Naive thymus-derived CD4-positive, alpha-beta T cell (primary cell): ENCODE results near the gene CCT5. TPM values are rescaled to one million over a fixed set of nuclear protein-coding genes. Genes with fewer than 3 reads are reported as not detected.
A peak's percentile ranks its signal among the peaks of the same experiment; 100 is the strongest.

Experiments
- ATAC-seq: fragments of 150-1000 bp; cut with Tn5 transposase; 2 replicates; pipeline ENCODE4 v1.10.0; 2021; ENCODE audit warnings: mild to moderate bottlenecking, moderate library complexity
- CTCF ChIA-PET: fragments of 350-600 bp; sonication (Branson Sonifier 250); formaldehyde crosslinking; loops from one replicate; lab custom pipeline; 2021; ENCODE audit warnings: antibody characterized with exemption; lab: Charles Lee
- POLR2A ChIA-PET: fragments of 350-600 bp; sonication (Branson Sonifier 250); formaldehyde crosslinking; loops from one replicate; lab custom pipeline; 2021; ENCODE audit warnings: antibody characterized with exemption, inconsistent platforms; lab: Charles Lee
- DNase-seq, 9 donors: peaks; one replicate each; pipeline versions ENCODE4 v3.0.0 to v3.0.0-alpha.2; 2020 to 2022; ENCODE audit warnings: mixed read lengths in 1 of 9
- H3K27ac ChIP-seq: one replicate; pipeline ENCODE4 v1.7.0; 2013; ENCODE audit warnings: mild to moderate bottlenecking, low read depth, low read length, moderate library complexity
- H3K27me3 ChIP-seq, 2 donors: one replicate each; pipeline ENCODE4 v1.7.0; 2013; ENCODE audit warnings: low read length in 2 of 2, mild to moderate bottlenecking in 2 of 2, moderate library complexity in 2 of 2; ENCODE audit not compliant: control insufficient read depth in 2 of 2, insufficient read depth in 2 of 2
- H3K36me3 ChIP-seq, 3 experiments: 1 replicate in 2 of 3; 2 replicates in 1 of 3; pipeline ENCODE4 v1.7.0; 2013; ENCODE audit warnings: low read length in 3 of 3, mild to moderate bottlenecking in 3 of 3, moderate library complexity in 1 of 3; ENCODE audit not compliant: insufficient read depth in 3 of 3, control insufficient read depth in 2 of 3
- H3K4me1 ChIP-seq, 2 donors: one replicate each; pipeline ENCODE4 v1.7.0; 2013; ENCODE audit warnings: low read length in 2 of 2, mild to moderate bottlenecking in 2 of 2, moderate library complexity in 1 of 2; ENCODE audit not compliant: control insufficient read depth in 2 of 2, insufficient read depth in 2 of 2
- H3K4me3 ChIP-seq: 2 replicates; pipeline ENCODE4 v1.7.0; 2013; ENCODE audit warnings: mild to moderate bottlenecking, low read length
- H3K9me3 ChIP-seq, 3 experiments: 1 replicate in 2 of 3; 2 replicates in 1 of 3; pipeline ENCODE4 v1.7.0; 2013; ENCODE audit warnings: low read length in 3 of 3; ENCODE audit not compliant: control insufficient read depth in 2 of 3
- H3K27ac Mint-ChIP-seq, 9 donors: one replicate each; pipeline ENCODE4 v1.8.0; 2020 to 2022; ENCODE audit warnings: mixed read lengths in 9 of 9, mild to moderate bottlenecking in 8 of 9, moderate library complexity in 5 of 9, inconsistent platforms in 2 of 9
- H3K27me3 Mint-ChIP-seq, 5 donors: one replicate each; pipeline ENCODE4 v1.8.0; 2021 to 2022; ENCODE audit warnings: mixed read lengths in 5 of 5, mild to moderate bottlenecking in 1 of 5
- H3K36me3 Mint-ChIP-seq, 5 donors: one replicate each; pipeline ENCODE4 v1.8.0; 2020 to 2022; ENCODE audit warnings: mixed read lengths in 5 of 5, mild to moderate bottlenecking in 3 of 5, inconsistent platforms in 1 of 5
- H3K4me1 Mint-ChIP-seq, 7 donors: one replicate each; pipeline ENCODE4 v1.8.0; 2020 to 2022; ENCODE audit warnings: mixed read lengths in 7 of 7, mild to moderate bottlenecking in 3 of 7, inconsistent platforms in 1 of 7
- H3K4me3 Mint-ChIP-seq, 10 donors: one replicate each; pipeline ENCODE4 v1.8.0; 2020 to 2022; ENCODE audit warnings: mild to moderate bottlenecking in 10 of 10, mixed read lengths in 10 of 10, moderate library complexity in 6 of 10, inconsistent platforms in 2 of 10
- H3K9me3 Mint-ChIP-seq, 11 donors: one replicate each; pipeline ENCODE4 v1.8.0; 2020 to 2022; ENCODE audit warnings: mixed read lengths in 11 of 11, mild to moderate bottlenecking in 4 of 11, inconsistent platforms in 1 of 11, moderate library complexity in 1 of 11
- intact Hi-C, 2 donors: fragments of 100-400 bp; cut with micrococcal nuclease; formaldehyde crosslinking; loops; one replicate each; pipeline ENCODE4 v1.15.1; 2023
- polyA plus RNA-seq, 2 donors: library from polyadenylated mRNA; unstranded; fragments of 300-500 nt; fragmentation: Illumina TruSeq; gene quantifications; one replicate each; pipeline ENCODE4 v1.2.3, GENCODE V29; 2021
- total RNA-seq, 6 experiments: library from RNA in 5 of 6; stranded (reverse) in 5 of 6; gene quantifications; 1 replicate in 5 of 6; 2 replicates in 1 of 6; pipeline ENCODE4 v1.2.3 and lab custom pipeline; 2021 to 2026

The CCT5 gene
- total RNA-seq = 100 to 1,000 TPM in 1 of 5 experiments, 10 to 100 TPM in 4; 58.0 to 265 (median 81.9) TPM
- polyA plus RNA-seq = 100 to 1,000 TPM; 166 to 199 TPM
- 56.9 reads per million, percentile 74 among the genes with 10 or more reads in this experiment for total RNA-seq (lab: John Stamatoyannopoulos, UW)

GRCh38 chr5:10249948-10250805, at the start of gene CCT5:
TSS of gene CCT5 (plus strand) at chr5:10250280. CDS start at chr5:10250341, 61 bp downstream.
- Mint-ChIP-seq H3K36me3 (peaks cover 0 to 17% (median 8%) of the 10 kb centered on the region in 5 donors), H3K27me3 (peaks cover 0 to 5% (median 0%) of the 10 kb centered on the region in 5 donors), H3K4me1 (peaks cover 47 to 66% (median 53%) of the 10 kb centered on the region in 7 donors), H3K27ac (peak within 1 kb of the TSS; percentile 96 to 100 (median 99)), H3K4me3 (peak within 1 kb of the TSS; percentile 83 to 99 (median 95)), H3K9me3 (peaks cover 0 to 5% (median 0%) of the 10 kb centered on the region in 11 donors)
- ChIA-PET CTCF (interaction anchor here (0.6 kb wide), 1 partner anchor 122 kb away, joined by 4 read pairs; no protein-coding TSS in a partner anchor), POLR2A (interaction anchor here (0.8 to 3.1 kb wide), 6 partner anchors 9 to 195 kb away, joined by 3 to 25 read pairs (median 4); partner anchors contain the start of genes MARCHF6 and ROPN1L)
- intact Hi-C loops = loop anchor here (1.0 to 10.0 kb wide), 6 partner anchors 103 to 511 kb away; partner anchors contain the start of genes ANKRD33B (in 2 of the 2), DAP (in 2 of the 2), MARCHF6 (in 2 of the 2) and ROPN1L (in 2 of the 2)
- ATAC-seq (peak; percentile 91), DNase-seq (peak; percentile 83 to 97 (median 95))
- H3K4me1 ChIP-seq = peaks cover 12 to 32% of the 10 kb centered on the region in 2 donors
- H3K4me3 ChIP-seq = peak within 1 kb of the TSS; percentile 97
- peaks cover 7 to 24% (median 7%) of the 10 kb centered on the region in 3 experiments for H3K36me3 ChIP-seq
- H3K27ac ChIP-seq = peak within 1 kb of the TSS; percentile 89
- H3K9me3 ChIP-seq = no peaks in the 10 kb centered on the region
- no peaks in the 10 kb centered on the region for H3K27me3 ChIP-seq

- no peak overlapping the region for H3K27ac ChIP-seq
- H3K4me1 Mint-ChIP-seq = no peaks in the 10 kb centered on the region
- DNase-seq (no peak), ATAC-seq (no peak)
- ChIA-PET POLR2A (no interaction called here), CTCF (no interaction called here)
- H3K36me3 Mint-ChIP-seq = peaks cover 0 to 22% (median 16%) of the 10 kb centered on the region in 5 donors
- no peak overlapping the region for H3K27ac Mint-ChIP-seq
- H3K4me3 Mint-ChIP-seq = no peak overlapping the region
- H3K27me3 ChIP-seq = no peaks in the 10 kb centered on the region
- peaks cover 0 to 3% (median 0%) of the 10 kb centered on the region in 3 experiments for H3K9me3 ChIP-seq
- no peak overlapping the region for H3K4me3 ChIP-seq
- H3K4me1 ChIP-seq = no peaks in the 10 kb centered on the region
- H3K36me3 ChIP-seq = no peaks in the 10 kb centered on the region
- peaks cover 3 to 36% (median 13%) of the 10 kb centered on the region in 11 donors for H3K9me3 Mint-ChIP-seq
- intact Hi-C loops = no loop called here
- no peaks in the 10 kb centered on the region for H3K27me3 Mint-ChIP-seq
Measured at GRCh38 chr5:10201223-10201868, 48.7 kb upstream of the CCT5 start.

- H3K4me3 Mint-ChIP-seq = no peak overlapping the region
- H3K4me1 Mint-ChIP-seq = no peaks in the 10 kb centered on the region
- ChIA-PET POLR2A (no interaction called here), CTCF (no interaction called here)
- Histone ChIP-seq H3K4me1 (no peaks in the 10 kb centered on the region), H3K27me3 (no peaks in the 10 kb centered on the region), H3K9me3 (peaks cover 0 to 3% (median 0%) of the 10 kb centered on the region in 3 experiments), H3K27ac (no peak overlapping the region), H3K4me3 (no peak overlapping the region), H3K36me3 (no peaks in the 10 kb centered on the region)
- intact Hi-C loops = no loop called here
- H3K36me3 Mint-ChIP-seq = peaks cover 0 to 22% (median 16%) of the 10 kb centered on the region in 5 donors
- DNase-seq (no peak), ATAC-seq (no peak)
- H3K9me3 Mint-ChIP-seq = peaks cover 3 to 26% (median 13%) of the 10 kb centered on the region in 11 donors
- H3K27ac Mint-ChIP-seq = no peak overlapping the region
- no peaks in the 10 kb centered on the region for H3K27me3 Mint-ChIP-seq
Measured at GRCh38 chr5:10202089-10202910, 47.8 kb upstream of the CCT5 start.

- Mint-ChIP-seq H3K4me3 (no peak overlapping the region), H3K4me1 (no peaks in the 10 kb centered on the region)
- CTCF ChIA-PET = no interaction called here
Measured at GRCh38 chr5:10209004-10209403, 41.1 kb upstream of the CCT5 start.

GRCh38 chr5:10213316-10213715, 36.8 kb upstream of the CCT5 start:
- H3K9me3 ChIP-seq = no peaks in the 10 kb centered on the region

More at GRCh38 chr5:10209004-10209403, 41.1 kb upstream of the CCT5 start:
- Histone ChIP-seq H3K4me1 (no peaks in the 10 kb centered on the region), H3K27ac (no peak overlapping the region), H3K9me3 (no peaks in the 10 kb centered on the region), H3K36me3 (no peaks in the 10 kb centered on the region), H3K4me3 (no peak overlapping the region), H3K27me3 (peaks cover 0 to 2% of the 10 kb centered on the region in 2 donors)
- H3K36me3 Mint-ChIP-seq = peaks cover 0 to 19% (median 12%) of the 10 kb centered on the region in 5 donors
- no peak for ATAC-seq
- H3K9me3 Mint-ChIP-seq = no peaks in the 10 kb centered on the region
- intact Hi-C loops = no loop called here
- no peaks in the 10 kb centered on the region for H3K27me3 Mint-ChIP-seq
- H3K27ac Mint-ChIP-seq = no peak overlapping the region
- DNase-seq = no peak
- POLR2A ChIA-PET = no interaction called here

GRCh38 chr5:10214041-10214440, 36.0 kb upstream of the CCT5 start:
- Mint-ChIP-seq H3K27ac (no peak overlapping the region), H3K36me3 (peaks cover 0 to 3% (median 0%) of the 10 kb centered on the region in 5 donors), H3K9me3 (no peaks in the 10 kb centered on the region), H3K4me1 (no peaks in the 10 kb centered on the region), H3K27me3 (no peaks in the 10 kb centered on the region), H3K4me3 (no peak overlapping the region)
- Histone ChIP-seq H3K36me3 (no peaks in the 10 kb centered on the region), H3K4me1 (no peaks in the 10 kb centered on the region), H3K4me3 (no peak overlapping the region), H3K27ac (no peak overlapping the region), H3K9me3 (no peaks in the 10 kb centered on the region), H3K27me3 (peaks cover 0 to under 1% of the 10 kb centered on the region in 2 donors)
- CTCF ChIA-PET = no interaction called here
- ATAC-seq (no peak), DNase-seq (no peak)
- intact Hi-C loops = no loop called here
- POLR2A ChIA-PET = no interaction called here

More at GRCh38 chr5:10213316-10213715, 36.8 kb upstream of the CCT5 start:
- H3K4me1 ChIP-seq = no peaks in the 10 kb centered on the region
- peaks cover 0 to 2% of the 10 kb centered on the region in 2 donors for H3K27me3 ChIP-seq
- no peaks in the 10 kb centered on the region for H3K27me3 Mint-ChIP-seq
- intact Hi-C loops = no loop called here
- H3K27ac Mint-ChIP-seq = no peak overlapping the region
- no peak overlapping the region for H3K27ac ChIP-seq
- ChIA-PET CTCF (no interaction called here), POLR2A (no interaction called here)
- no peak for ATAC-seq
- H3K4me1 Mint-ChIP-seq = no peaks in the 10 kb centered on the region
- H3K36me3 Mint-ChIP-seq = peaks cover 0 to 7% (median 5%) of the 10 kb centered on the region in 5 donors
- H3K9me3 Mint-ChIP-seq = no peaks in the 10 kb centered on the region
- DNase-seq = no peak
- H3K4me3 Mint-ChIP-seq = no peak overlapping the region
- no peaks in the 10 kb centered on the region for H3K36me3 ChIP-seq
- no peak overlapping the region for H3K4me3 ChIP-seq
